Heart left ventricle (tissue), 13 donors: Measurements from ENCODE around the gene TAF7.

Source experiments
- CTCF ChIP-seq, 12 donors: fragments of 200-600 bp; sonication (generic) in 4 of 12; IDR thresholded peaks; one replicate each; pipeline versions ENCODE4 v1.5.0 to v1.8.0; 2018 to 2022; ENCODE audit warnings: antibody characterized with exemption in 12 of 12, mild to moderate bottlenecking in 5 of 12
- POLR2A ChIP-seq, 2 donors: fragments of 450-650 bp; IDR thresholded peaks; one replicate each; pipeline ENCODE4 v1.6.1; 2017; ENCODE audit warnings: antibody characterized with exemption in 2 of 2, mild to moderate bottlenecking in 2 of 2, moderate library complexity in 2 of 2
- donor health status: ischemic (EF 13 %, LVEDD 7.1; RV severe dilation, severe dysfunction).
- donor health status: DM: no; HTN: yes; CAD: no.
- donor health status: DM: no; HTN: no; CAD: no.
- donor health status: ischemic (EF 25% LVEDD 6.9; RV normal size, moderate dysfunction).
- donor health status: ischemic (EF 25% LVEDD 5.7; RV mildly dilated, moderate dysfunction).
- donor health status: ischemic (EF 35%, LVEDD 5.7; RV mildly dilated, moderate dysfunction).
- donor health status: nonischemic (EF 11% LVEDD 7.7; RV severe dilation, severe dysfunction).
- donor health status: DM: yes; HTN: yes; CAD: no.
- donor health status: PGD.
- donor health status: ischemic (EF 29% LVEDD 5.4; RV normal size, mild dysfunction).
- donor health status: nonischemic (EF 23%, LVEDD 6.1; RV moderate dilation, normal function).

DNA sequence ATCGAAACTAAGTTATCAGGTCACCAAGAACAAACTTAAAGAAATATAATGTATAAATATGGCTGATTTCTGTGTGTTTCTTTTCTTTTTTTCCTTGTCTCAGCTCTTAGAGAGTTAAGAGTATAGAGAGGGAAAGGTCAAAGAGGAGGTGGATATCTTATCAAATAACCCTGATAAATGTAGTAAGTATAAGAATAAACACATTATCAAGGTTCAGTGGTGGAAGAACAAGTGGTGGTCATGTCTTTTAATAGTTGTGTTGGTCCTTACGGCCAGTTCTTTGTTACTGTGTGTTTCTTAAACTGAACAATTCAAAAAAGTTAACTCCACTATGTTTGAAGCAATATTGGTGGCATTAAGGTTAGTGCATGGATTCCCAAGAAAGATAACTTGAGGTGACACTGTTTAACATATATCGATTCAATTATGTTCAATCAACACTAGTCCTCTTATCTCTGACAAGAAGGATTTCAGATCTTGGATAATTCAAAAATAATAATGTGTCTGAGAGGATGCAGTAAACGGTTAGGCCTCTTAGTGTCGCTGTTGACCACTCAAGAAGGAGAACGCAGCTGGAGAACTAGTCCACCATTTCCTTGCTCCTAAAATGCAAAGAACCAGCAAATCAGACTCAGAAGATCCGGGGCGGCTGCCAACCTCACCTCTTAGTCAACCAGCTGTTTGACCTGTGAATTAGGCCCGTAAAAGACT is 22.8 kb upstream of the TAF7 start, which contains the start of gene PCDHGA3:
- TF ChIP-seq POLR2A (IDR thresholded peaks at IDR 0.05) (no peak), CTCF (IDR thresholded peaks at IDR 0.05) (peak; percentile 34 to 61 (median 54))
